Measurements from ENCODE around the gene NFIA.
A peak's percentile ranks its signal among the peaks of the same experiment; 100 is the strongest.
"Not testable (repeated sequence)": the region's sequence is repeated elsewhere in the genome, so short reads cannot be mapped to it uniquely, and the experiment has no call there.

The NFIA gene

DNA sequence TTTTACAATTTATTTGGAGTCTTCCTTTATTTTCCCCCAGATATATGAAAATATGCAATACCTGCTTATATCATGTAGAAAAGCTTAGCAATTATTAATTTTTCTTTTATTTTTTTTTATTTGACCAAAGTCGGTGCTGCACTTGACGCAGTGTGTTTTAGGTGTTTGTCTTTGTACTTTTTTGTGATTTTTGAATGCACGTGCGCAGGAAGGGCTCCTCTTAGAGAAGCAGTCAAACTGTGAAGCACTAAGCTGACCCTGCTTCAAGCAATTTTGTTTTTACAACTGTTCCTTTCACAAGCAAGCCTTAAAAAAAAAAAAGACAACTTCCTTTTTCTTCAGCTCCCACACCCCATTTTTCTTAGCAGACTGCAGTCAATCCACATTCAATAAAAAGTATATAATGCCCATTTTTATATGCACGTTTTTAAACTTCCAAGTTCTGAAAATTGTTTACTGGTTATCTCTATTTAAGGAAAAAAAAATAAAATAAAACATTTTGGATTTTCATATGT is 375.2 kb downstream of the NFIA start:
- DNase-seq (ENCODE audit: low spot score): no peak

DNA sequence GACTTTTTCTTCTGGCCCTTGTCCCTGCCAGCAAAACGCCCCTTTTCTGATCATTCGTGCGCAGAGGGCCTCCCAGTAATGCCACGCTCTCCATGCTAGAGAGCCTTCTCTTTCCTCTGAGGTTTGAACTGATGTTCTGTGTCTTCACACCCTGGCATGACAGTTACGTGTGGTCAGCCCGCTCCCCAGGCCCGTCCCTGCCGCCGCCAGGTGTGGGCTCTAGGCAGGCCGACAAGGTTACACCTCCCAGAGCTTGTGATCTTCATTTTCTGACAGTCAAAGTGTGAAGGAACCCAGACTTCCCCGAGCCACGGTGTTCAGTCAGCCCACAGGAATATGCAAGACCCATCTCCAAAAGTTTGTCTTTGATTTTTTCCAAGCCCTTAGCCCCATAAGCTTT is 377.0 kb downstream of the NFIA start:
- DNase-seq (ENCODE audit: low spot score): no peak

DNA sequence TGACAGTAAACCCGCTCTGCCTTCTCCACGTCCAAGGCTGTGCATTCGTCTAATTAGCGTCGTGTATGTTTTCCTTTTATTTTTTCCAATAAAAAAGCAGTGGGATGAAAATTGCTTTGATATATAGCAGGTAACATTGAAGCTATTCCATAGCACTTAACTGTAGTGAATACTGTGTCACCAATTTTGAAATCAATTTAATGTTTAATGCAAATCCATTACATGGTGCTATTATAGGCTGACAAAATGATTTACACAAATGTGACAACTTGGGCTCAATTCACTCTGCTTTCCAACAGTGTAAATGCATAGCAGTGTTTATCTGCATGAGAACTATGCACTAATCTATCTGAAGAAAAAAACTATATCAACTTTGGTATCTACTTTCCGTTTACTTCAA is 377.8 kb downstream of the NFIA start:
- DNase-seq (ENCODE audit: low spot score): no peak

DNA sequence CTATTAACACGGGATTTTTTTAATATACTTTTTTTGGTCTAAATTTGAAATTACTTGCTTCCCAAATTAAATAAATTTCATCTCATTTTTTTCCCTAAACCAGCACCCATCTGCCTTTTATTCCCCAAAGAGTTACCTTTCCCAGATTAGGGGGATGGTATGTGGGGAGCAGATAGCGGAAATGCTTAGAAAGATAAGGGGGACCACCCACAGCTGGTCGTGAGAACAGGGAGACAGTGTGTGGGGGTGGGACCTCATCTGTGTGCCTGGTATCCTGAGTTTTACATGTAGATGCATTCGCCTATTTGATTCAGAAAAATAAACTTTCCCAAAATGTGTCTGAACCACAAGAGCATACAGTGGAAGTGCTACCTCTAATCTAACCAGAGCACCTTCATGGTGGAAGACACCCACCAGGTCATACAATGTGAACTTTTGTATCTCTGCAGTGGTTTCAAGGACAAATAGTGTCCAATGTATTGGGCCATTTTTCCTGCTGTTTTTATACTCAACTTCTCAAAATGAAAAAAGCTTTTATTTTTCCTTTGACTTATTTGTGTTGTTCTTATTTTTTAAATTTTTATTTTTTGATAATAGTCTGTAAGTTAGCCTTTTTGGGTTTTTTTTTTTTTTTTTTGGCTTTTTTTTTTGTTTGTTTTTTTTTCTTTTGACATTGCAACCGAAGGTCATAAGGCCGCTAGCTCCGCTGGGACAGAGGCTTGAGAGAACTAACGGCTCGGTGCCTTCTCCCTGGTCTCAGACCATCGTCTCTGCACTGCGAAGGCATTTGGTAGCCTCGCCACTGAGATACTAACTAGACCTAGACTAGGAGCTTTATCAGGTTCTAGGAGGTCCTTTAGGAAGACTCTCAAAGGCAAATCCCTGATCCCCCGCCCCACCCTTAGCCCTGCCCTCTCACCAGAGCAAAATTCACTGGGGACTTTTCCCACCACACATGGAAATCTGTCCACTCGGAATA is 379.3 kb downstream of the NFIA start:
- no peak for DNase-seq (ENCODE audit: low spot score)

DNA sequence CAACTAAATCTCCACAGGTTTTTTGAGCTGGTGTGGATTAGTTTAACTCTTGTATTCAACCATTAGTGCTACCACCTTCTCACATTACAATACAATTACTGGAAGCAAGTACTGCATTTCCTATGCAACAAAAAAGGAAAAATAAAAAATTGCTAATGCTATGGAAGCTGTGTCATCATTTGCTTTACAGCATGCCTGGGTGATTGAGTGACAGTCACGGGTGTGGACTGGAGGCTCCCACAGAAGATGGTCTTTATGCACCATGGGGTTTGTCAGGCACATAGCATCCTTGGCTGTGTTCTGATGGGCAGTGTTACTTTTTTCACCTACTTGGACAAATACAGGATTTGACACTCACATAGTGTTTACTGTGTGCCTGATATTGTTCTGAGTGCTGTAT is 380.3 kb downstream of the NFIA start:
- DNase-seq (ENCODE audit: low spot score): no peak

DNA sequence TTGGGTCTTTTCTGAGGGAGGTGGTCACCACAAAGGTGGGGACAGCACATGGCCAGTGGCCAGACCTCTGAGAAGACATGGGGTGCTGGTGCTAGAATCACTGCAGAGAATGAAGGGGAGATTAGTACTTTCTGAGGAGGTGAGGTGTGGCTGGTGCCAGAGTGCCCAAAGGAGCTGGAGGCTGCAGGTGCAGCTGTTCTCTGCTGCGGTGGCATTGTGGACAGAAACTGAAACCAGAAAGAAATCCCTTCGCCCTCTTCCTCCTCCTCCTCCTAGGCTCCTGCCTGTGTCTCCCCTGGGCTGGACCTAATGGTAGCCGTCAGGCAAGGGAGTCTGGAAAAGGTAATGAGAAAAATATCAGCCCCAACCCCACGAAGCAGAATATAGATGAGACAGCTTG is 380.9 kb downstream of the NFIA start:
- DNase-seq (ENCODE audit: low spot score): no peak

DNA sequence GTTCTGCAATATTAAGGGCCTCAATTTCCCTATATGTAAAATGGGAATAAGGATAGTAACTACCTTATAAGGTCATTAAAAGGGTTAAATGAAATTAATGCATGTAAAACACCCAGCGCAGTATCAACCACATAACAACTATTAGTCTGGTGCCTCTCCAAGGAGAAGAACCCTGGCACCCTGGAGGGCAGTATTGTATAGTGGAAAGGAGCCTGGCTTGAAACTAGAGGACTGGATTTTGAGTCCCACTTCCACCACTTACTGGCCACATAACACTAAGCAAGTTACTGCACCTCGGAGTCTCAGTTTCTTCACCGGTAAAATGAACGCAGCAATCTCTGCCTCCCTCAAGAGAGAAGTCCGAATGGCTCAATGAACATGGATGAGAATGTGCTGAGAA is 385.5 kb downstream of the NFIA start:
- not testable (repeated sequence) for DNase-seq (ENCODE audit: low spot score)

DNA sequence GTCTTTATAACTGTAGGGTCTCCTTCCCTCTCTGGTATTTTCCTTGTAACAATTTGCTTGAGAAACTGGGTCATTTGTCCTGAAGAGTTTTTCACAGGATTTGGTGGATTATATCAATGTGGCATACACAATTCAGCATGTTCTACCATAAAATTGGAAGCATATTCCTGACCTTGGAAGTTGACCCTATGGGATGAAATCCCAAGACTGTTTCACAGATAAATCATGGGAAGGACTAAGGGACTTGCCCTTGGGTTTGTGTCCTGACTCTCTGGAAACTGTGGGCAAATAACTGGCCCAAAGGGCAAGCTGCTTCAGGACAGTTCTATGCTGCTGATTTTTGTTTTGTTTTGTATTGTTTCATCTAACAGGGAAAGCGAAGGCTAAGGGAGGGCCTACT is 387.0 kb downstream of the NFIA start:
- no peak for DNase-seq (ENCODE audit: low spot score)

DNA sequence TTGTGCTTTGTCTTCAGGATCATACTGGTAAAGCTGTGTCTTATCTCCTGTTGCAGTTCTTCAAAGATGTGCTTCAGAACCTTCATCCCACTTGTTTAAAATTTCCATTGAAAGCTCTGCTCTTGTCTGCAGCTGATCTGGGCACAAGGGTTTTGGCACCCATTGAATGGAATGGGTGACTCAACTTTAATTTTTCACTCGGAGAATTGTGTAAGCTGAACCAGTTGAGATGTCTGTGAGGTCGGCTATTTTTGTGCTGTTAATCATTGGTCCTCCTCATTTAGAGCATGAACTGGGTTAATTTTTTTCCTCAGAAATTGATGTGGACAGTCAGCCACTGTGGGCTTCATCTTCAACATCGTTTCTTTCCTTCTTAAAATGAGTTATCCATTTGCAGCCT is 390.5 kb downstream of the NFIA start:
- peak; percentile 72 for DNase-seq (ENCODE audit: low spot score)

DNA sequence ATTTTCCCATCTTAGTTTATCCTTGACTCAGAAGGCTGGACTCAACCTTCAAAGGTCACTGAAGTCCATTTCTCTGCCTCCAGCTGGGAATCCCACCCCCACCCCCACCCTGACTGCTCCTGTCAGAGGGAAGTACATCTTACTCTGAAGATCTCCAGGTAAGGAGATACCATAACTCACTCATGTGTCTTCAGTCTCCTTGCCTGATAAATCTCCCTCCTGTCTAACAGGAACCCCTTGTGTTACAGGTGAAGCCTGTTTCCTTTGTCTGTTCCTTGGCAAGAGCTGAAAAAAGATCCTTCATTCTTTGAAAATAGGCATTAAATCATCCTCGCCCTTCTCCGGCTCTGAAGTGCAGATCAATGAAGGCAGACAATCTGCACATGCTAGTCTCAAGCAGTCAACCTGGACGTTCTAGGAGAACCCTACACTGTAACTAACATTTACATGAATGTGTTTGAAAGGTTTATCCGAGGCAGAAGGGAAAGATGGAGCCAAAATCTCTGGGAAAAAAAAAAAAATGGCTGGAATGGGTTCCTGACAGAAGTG is 392.0 kb downstream of the NFIA start:
- DNase-seq (ENCODE audit: low spot score): no peak

DNA sequence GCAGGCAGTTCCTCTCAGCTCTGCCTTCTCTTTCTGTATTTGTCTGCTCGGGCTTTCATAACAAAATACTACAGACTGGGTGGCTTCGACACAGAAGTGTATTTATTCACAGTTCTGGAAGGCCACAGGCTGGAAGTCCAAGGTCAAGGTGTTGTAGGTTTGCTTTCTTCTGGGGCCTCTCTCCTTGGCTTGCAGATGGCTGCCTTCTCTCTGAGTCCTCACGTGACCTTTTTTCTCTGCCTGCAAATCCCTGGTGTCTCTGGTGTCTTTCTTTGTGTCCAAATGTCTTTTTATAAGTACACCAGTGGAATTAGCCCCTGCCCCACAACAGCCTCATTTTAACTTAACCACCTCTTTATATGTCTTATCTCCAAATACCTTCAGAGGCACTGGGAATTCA is 392.6 kb downstream of the NFIA start:
- DNase-seq (ENCODE audit: low spot score): no peak

DNA sequence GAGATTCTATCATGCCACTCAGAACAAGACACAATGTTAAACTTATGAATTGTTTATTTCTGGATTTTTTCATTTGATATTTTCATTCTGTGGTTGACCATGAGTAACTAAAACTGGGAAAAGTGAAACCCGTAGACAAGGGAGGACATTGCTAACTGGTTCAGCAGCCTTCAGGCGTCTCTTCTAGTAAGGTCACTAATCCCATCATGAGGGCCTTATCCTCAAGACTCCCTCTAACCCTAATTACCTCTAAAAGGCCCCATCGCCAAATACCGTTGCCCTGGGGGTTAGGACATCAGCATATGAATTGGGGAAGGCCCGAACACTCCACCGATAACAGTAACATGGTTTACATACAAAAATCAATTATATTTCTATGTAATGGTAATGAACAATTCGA is 394.9 kb downstream of the NFIA start:
- no peak for DNase-seq (ENCODE audit: low spot score)

DNA sequence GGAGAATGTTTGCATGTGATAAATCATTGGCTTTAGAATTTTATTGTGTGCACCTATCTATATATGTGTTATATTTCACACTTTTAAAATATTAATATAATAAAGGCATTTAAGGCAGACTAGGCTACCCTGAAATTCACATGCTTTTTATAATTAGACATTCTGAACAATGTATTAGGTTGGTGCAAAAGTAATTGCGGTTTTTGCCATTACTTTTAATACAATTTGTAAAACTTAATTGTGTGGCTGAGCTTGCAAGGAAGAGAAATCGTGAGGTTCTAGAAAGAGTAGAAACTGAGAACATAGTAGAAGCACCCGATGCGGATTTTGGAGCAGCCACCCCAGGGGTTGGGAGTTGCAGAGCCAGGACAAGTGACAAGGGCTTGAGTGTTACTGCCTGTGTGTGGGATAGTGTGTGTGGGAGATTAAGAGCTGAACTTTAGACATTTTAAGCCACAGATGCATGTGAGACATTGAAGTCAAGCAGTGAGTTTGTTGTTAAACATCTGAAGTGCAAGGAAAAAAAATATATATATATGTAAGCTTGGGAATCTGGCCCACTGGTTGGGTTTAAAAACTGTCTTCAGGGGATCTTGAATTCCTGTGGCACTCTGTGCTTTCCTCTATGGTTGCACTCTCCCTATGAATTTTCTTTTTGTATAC is 398.0 kb downstream of the NFIA start:
- DNase-seq (ENCODE audit: low spot score): no peak

DNA sequence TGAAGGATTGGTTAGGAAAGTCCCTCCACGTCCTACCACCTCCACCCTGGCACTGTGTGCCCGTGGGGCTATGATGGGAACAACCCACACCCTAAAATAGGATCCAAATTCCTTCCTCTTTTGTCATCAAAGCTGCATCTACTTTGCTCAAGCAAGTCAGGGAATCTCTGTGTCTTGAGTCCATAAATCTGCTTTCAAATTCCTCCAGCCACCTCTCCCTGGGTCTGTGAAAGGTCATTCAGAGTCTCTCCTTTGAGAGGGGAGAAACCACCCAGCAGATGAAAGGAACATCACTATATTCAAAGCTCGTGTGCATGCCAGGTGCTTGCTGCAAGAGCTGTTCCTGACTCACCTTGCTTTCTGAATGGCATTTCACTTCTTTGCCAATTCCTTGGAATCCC is 399.0 kb downstream of the NFIA start:
- peak; percentile 52 for DNase-seq (ENCODE audit: low spot score)

DNA sequence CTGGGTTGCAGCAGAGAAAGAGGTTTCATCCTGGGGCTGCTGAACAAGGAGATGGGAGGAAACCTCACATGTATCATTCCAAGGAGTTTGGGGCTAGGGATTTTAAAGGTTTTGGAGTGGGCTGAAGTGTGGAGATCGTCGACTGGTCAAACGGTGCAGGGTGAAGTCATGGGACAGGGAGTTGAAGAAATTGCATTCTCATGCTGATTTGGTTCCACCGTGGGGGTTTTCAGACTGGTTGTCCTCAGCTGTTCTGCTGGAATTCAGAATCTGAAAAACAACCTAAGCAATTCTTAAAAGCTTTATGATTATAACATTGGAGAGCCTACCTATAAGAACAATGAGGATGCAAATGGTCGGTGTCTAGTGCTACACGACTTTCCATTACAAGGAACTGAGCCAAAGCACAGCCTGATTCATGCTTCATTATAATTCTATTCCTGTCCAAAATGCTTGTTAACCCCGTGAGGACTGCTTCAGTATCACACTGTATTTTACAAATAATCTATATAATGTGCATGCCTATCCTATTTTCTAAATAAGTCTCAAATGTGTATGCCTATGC is 399.9 kb downstream of the NFIA start:
- no peak for DNase-seq (ENCODE audit: low spot score)

DNA sequence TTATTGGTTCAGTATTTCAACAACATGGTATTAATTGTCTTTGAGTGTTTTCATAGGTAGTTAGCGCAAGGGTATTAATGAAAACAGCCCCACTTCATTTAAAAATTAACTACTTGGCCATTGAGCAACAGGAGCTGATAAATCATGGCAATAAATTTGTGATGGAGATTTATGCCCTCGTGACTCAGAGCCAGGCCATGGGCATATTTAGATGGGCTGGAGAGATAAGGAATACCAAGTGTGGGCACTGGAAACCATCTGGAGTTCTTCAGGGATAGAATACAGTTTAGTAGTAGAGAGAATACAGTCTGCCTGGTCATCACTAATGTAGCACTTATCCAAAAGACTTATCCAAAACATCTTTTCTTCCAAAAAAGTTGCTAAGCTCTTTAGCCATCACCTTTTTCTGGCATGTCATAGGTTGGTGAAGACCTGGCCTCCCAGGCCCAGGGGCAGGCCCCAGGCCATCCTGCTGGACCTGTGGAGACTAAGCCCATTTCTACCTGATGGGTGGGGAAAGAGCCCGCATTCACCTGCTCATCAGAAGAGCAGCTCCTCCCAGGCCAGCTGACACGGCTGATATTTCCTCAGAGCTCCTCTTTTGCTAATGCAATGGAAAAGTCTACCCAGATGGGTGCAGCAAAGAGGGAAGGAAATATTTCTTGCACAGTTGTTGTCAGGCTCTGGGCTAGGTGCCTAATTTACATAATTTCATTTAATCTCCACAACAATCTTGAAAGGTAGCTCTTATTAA is 404.6 kb downstream of the NFIA start:
- DNase-seq (ENCODE audit: low spot score): peak; percentile 22

DNA sequence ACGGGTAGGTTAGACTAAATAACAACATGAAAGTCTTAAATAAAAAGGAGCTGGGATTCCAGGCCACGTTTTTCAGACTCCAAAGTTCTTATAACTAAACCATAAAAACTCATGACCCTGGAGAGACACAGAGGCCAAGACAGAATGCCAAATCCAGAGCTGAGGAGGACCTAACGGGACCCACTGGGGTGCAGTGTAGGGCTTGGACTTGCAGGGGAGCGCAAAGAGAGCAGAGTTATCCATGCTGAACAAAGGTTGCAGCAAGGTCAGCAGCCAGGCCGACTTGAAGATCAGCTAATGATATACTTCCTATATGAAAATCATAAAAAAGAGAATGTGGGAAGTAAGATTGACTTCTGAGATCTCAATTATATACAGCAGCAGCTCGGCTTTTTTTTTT is 405.4 kb downstream of the NFIA start:
- no peak for DNase-seq (ENCODE audit: low spot score)

DNA sequence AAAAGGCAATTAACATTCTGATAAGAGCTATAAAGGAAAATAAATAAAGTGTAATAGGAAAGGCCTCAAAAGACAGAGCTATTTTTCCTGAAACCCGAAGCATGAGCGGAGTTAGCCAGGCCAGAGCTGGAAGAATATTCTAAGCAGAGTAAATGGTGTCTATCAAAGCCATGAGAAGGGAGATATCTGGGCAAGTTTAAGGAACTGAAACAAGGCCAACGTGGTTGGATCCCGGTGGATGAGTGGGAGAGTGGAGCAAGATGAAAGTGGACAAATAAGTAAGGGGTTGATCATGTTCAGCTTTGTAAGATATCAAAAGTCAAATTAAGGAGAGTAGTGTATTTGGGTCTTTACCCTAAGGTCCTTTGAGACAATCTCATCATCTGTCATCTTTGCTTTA is 408.6 kb downstream of the NFIA start:
- DNase-seq (ENCODE audit: low spot score): no peak

DNA sequence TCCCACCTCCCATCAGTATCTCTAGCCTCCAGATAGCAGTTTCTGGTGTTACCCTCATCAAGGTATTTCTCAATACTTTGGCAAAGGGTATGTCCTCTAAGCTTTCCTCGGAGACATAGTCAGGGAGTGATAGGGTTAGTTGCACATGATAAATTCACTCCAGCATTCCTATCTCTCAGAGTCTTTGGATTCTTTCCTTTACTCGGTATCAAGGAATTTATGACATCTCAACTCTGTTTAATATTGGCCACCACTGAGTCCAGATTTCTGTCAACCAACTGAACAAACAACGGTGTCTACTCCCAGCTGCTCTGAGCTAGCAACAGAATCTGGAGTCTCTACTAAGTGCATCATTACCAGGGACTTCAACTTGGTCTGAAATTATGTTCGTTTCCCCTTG is 409.1 kb downstream of the NFIA start:
- peak; percentile 58 for DNase-seq (ENCODE audit: low spot score)

DNA sequence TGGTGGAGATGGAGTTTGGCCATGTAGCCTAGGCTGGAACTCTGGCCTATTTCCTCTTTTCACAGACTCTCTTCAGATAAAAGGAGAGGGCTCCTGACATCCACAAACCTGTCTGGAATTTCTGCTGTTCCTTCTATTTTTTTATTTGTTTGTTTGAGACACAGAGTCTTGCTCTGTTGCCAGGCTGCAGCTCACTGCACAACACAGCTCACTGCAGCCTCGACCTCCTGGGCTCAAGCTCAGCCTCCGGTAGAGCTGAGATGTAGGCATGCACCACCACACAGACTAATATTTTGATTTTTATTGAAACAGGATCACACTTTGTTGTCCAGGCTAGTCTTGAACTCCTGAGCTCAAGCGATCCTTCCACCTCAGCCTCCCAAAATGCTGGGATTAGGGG is 411.6 kb downstream of the NFIA start:
- no peak for DNase-seq (ENCODE audit: low spot score)

DNA sequence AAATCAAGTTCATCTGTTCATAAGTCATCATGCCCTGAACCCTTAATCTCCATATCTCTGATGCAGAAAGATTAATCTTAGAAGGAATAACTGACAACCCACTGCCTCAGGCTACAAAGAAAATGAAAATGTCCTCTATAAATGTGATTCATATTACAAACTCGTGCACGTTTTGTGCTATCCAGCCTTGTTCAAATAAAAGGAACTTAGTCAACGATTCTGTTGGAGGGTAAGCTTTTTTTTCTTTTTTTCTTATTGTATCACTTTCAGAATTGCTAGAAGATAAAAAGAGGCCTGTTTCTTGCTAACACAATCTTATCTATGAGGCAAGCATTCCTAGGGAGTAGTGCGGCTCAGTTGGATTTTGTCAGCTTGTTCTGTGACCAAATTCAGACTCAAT is 414.1 kb downstream of the NFIA start:
- no peak for DNase-seq (ENCODE audit: low spot score)

DNA sequence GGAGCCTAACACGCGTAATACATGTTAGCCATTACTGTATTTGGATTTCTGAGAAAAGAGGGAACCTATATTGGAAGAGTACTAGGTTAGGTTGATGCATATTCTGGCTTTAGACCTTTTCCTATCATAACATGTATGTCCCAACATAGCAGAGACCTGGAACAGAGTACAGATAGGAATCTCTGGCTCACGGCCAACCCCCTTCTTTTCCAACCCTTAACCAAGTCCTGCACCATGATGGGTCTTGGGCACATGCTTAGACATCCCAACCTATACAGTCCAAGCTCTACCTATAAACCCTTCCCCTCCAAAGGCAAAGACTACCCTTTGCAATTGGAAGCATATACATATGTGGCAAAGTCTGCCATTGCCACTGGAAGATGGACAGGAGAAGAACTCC is 414.7 kb downstream of the NFIA start:
- DNase-seq (ENCODE audit: low spot score): no peak

Measured in kidney tubule cell (primary cell).